Bone marrow (tissue), 2 donors: ENCODE measurements around the gene RBM42.
A peak's percentile ranks its signal among the peaks of the same experiment; 100 is the strongest.

Source experiments
- DNase-seq, 2 donors: peaks; one replicate each; lab custom pipeline; 2025; lab: John Stamatoyannopoulos, UW

The RBM42 gene

GRCh38 chr19:35621708-35622107 lies 7.1 kb upstream of the RBM42 start:
- DNase-seq, result no peak

GRCh38 chr19:35622750-35623149 lies 6.1 kb upstream of the RBM42 start:
- DNase-seq, result no peak

- DNase-seq, result no peak
Observed at GRCh38 chr19:35623327-35624010, 5.4 kb upstream of the RBM42 start.

GRCh38 chr19:35628264-35628564 lies 622 bp upstream of the RBM42 start:
- DNase-seq, result no peak

- no peak for DNase-seq
Observed at GRCh38 chr19:35629332-35629633, 447 bp downstream of the RBM42 start.

GRCh38 chr19:35633727-35634440 lies 5.0 kb downstream of the RBM42 start:
- no peak for DNase-seq

- DNase-seq, result no peak
Observed at GRCh38 chr19:35636651-35637050, 7.8 kb downstream of the RBM42 start.

GRCh38 chr19:35637165-35637564 lies 8.3 kb downstream of the RBM42 start:
- no peak for DNase-seq

GRCh38 chr19:35639321-35639639 lies 10.4 kb downstream of the RBM42 start:
- DNase-seq, result no peak

GRCh38 chr19:35639863-35640262 lies 11.0 kb downstream of the RBM42 start:
- DNase-seq, result no peak

- DNase-seq, result no peak
Observed at GRCh38 chr19:35641515-35642151, 12.8 kb downstream of the RBM42 start, which contains the start of gene ETV2. Gene ETV2 (plus strand): TSS chr19:35641745. CDS start chr19:35642461, 716 bp downstream.

GRCh38 chr19:35642312-35642711 lies 13.5 kb downstream of the RBM42 start:
- DNase-seq, result no peak

- DNase-seq, result no peak
Observed at GRCh38 chr19:35642798-35643254, 14.0 kb downstream of the RBM42 start.

- peak in 1 of 2 donors; percentile 85 for DNase-seq
Observed at GRCh38 chr19:35643255-35644205, 14.7 kb downstream of the RBM42 start.

- peak; percentile 59 to 78 for DNase-seq
Observed at GRCh38 chr19:35644206-35644986, 15.6 kb downstream of the RBM42 start.

GRCh38 chr19:35644987-35645679 lies 16.3 kb downstream of the RBM42 start:
- peak in 1 of 2 donors; percentile 49 for DNase-seq

GRCh38 chr19:35645680-35646511 lies 17.1 kb downstream of the RBM42 start:
- no peak for DNase-seq

GRCh38 chr19:35648017-35648961 lies 19.5 kb downstream of the RBM42 start, which contains the start of gene COX6B1:
Gene COX6B1 (plus strand): TSS chr19:35648323. CDS start chr19:35651244, 2,921 bp downstream.
- DNase-seq, result peak; percentile 69 to 98

- no peak for DNase-seq
Observed at GRCh38 chr19:35650581-35650980, 21.7 kb downstream of the RBM42 start.
